WTC11 (cell line): Measurements from ENCODE around the gene DCUN1D2. TPM values are rescaled to one million over a fixed set of nuclear protein-coding genes. Genes with fewer than 3 reads are reported as not detected.

Experiments used
- ATAC-seq: fragments of 200-7000 bp; cut with Tn5 transposase; 2 replicates; pipeline ENCODE4 v1.10.0; 2021; ENCODE audit warnings: mild to moderate bottlenecking, moderate library complexity
- CTCF ChIA-PET: fragments of 300-600 bp; sonication (Branson Sonifier 250); formaldehyde crosslinking; loops from one replicate; lab custom pipeline; 2021; ENCODE audit warnings: antibody characterized with exemption; lab: Charles Lee
- POLR2A ChIA-PET: fragments of 350-600 bp; sonication (Branson Sonifier 250); formaldehyde crosslinking; loops from one replicate; lab custom pipeline; 2021; ENCODE audit warnings: antibody characterized with exemption; lab: Charles Lee
- DNase-seq: peaks from one replicate; pipeline ENCODE4 v3.0.0; 2021; ENCODE audit warnings: low spot score
- H3K27ac Mint-ChIP-seq: 2 replicates; pipeline ENCODE4 v1.8.0; 2021; ENCODE audit warnings: mixed read lengths
- H3K27me3 Mint-ChIP-seq: 2 replicates; pipeline ENCODE4 v1.8.0; 2021; ENCODE audit warnings: low read depth, mild to moderate bottlenecking, moderate library complexity, mixed read lengths
- H3K36me3 Mint-ChIP-seq: 2 replicates; pipeline ENCODE4 v1.8.0; 2021; ENCODE audit warnings: mixed read lengths
- H3K4me1 Mint-ChIP-seq: 2 replicates; pipeline ENCODE4 v1.8.0; 2022; ENCODE audit warnings: mixed read lengths
- H3K4me3 Mint-ChIP-seq: 2 replicates; pipeline ENCODE4 v1.8.0; 2021; ENCODE audit warnings: mild to moderate bottlenecking, moderate library complexity, mixed read lengths
- H3K9me3 Mint-ChIP-seq: 2 replicates; pipeline ENCODE4 v1.8.0; 2021; ENCODE audit warnings: mixed read lengths
- AFF4 ChIP-seq: sonication (generic); formaldehyde crosslinking; IDR thresholded peaks from 2 replicates; pipeline ENCODE4 v1.8.1; 2023; ENCODE audit warnings: mild to moderate bottlenecking, missing genetic modification reagents, borderline replicate concordance
- AR ChIP-seq: fragments of 250-450 bp; sonication (Bioruptor Pico); IDR thresholded peaks from 2 replicates; pipeline ENCODE4 v1.9.0; 2021; ENCODE audit warnings: mild to moderate bottlenecking
- ARID4B ChIP-seq: sonication (generic); formaldehyde crosslinking; IDR thresholded peaks from 2 replicates; pipeline ENCODE4 v1.8.0; 2023; ENCODE audit warnings: missing genetic modification reagents, mild to moderate bottlenecking, borderline replicate concordance
- E2F1 ChIP-seq: sonication (generic); formaldehyde crosslinking; IDR thresholded peaks from 2 replicates; pipeline ENCODE4 v1.8.0; 2022; ENCODE audit warnings: mild to moderate bottlenecking, missing genetic modification reagents
- ELF4 ChIP-seq: sonication (generic); formaldehyde crosslinking; IDR thresholded peaks from 2 replicates; pipeline ENCODE4 v1.8.1; 2022; ENCODE audit warnings: low read depth, mild to moderate bottlenecking, moderate library complexity, missing genetic modification reagents
- ETV6 ChIP-seq: sonication (generic); formaldehyde crosslinking; IDR thresholded peaks from 2 replicates; pipeline ENCODE4 v1.8.1; 2022; ENCODE audit warnings: mild to moderate bottlenecking, missing genetic modification reagents
- FOXJ3 ChIP-seq: sonication (generic); formaldehyde crosslinking; IDR thresholded peaks from 2 replicates; pipeline ENCODE4 v1.9.0; 2021; ENCODE audit warnings: missing genetic modification reagents, mild to moderate bottlenecking, borderline replicate concordance
- FOXK1 ChIP-seq: sonication (generic); formaldehyde crosslinking; IDR thresholded peaks from 2 replicates; pipeline ENCODE4 v1.8.0; 2022; ENCODE audit warnings: mild to moderate bottlenecking, moderate library complexity, missing genetic modification reagents
- FOXP4 ChIP-seq: sonication (generic); formaldehyde crosslinking; IDR thresholded peaks from 2 replicates; pipeline ENCODE4 v1.8.0; 2022; ENCODE audit warnings: mild to moderate bottlenecking, missing genetic modification reagents
- MYBL2 ChIP-seq: sonication (generic); formaldehyde crosslinking; IDR thresholded peaks from 2 replicates; pipeline ENCODE4 v1.8.1; 2023; ENCODE audit warnings: mild to moderate bottlenecking, moderate library complexity, missing genetic modification reagents
- SMAD4 ChIP-seq: sonication (generic); formaldehyde crosslinking; IDR thresholded peaks from 2 replicates; pipeline ENCODE4 v1.8.0; 2022; ENCODE audit warnings: mild to moderate bottlenecking, missing genetic modification reagents
- SOX15 ChIP-seq: fragments of 250-450 bp; sonication (Bioruptor Pico); IDR thresholded peaks from 2 replicates; pipeline ENCODE4 v1.9.0; 2021; ENCODE audit warnings: mild to moderate bottlenecking
- SP1 ChIP-seq: sonication (generic); formaldehyde crosslinking; conservative IDR thresholded peaks from 2 replicates; pipeline ENCODE4 v1.8.1; 2022; ENCODE audit warnings: missing genetic modification reagents
- TEAD1 ChIP-seq: sonication (generic); formaldehyde crosslinking; IDR thresholded peaks from 2 replicates; pipeline ENCODE4 v1.8.0; 2022; ENCODE audit warnings: mild to moderate bottlenecking, missing genetic modification reagents
- USF1 ChIP-seq: sonication (generic); formaldehyde crosslinking; IDR thresholded peaks from 2 replicates; pipeline ENCODE4 v1.8.0; 2022; ENCODE audit warnings: mild to moderate bottlenecking, missing genetic modification reagents
- USF2 ChIP-seq: sonication (generic); formaldehyde crosslinking; IDR thresholded peaks from 2 replicates; pipeline ENCODE4 v1.8.1; 2023; ENCODE audit warnings: mild to moderate bottlenecking, missing genetic modification reagents, moderate library complexity
- ZNF138 ChIP-seq: sonication (generic); formaldehyde crosslinking; conservative IDR thresholded peaks from 2 replicates; pipeline ENCODE4 v1.8.1; 2022; ENCODE audit warnings: mild to moderate bottlenecking, moderate library complexity, missing genetic modification reagents
- ZNF219 ChIP-seq: sonication (generic); formaldehyde crosslinking; IDR thresholded peaks from 2 replicates; pipeline ENCODE4 v1.8.0; 2023; ENCODE audit warnings: missing genetic modification reagents, mild to moderate bottlenecking, borderline replicate concordance
- ZNF281 ChIP-seq: sonication (generic); formaldehyde crosslinking; IDR thresholded peaks from 2 replicates; pipeline ENCODE4 v1.8.0; 2023; ENCODE audit warnings: mild to moderate bottlenecking, missing genetic modification reagents
- total RNA-seq: library from RNA; stranded (reverse); gene quantifications from 3 replicates; pipeline ENCODE4 v1.2.3, GENCODE V29; 2021

The DCUN1D2 gene
- total RNA-seq, 1 experiment from 2014 or later, result 42.5 TPM

GRCh38 chr13:113485545-113485944 lies 5.0 kb downstream of the DCUN1D2 start:
- H3K9me3 Mint-ChIP-seq, result no peaks in the 10 kb centered on the region
- DNase-seq (no peak), ATAC-seq (no peak)
- H3K36me3 Mint-ChIP-seq, result peaks cover 6% of the 10 kb centered on the region
- ChIA-PET POLR2A (interaction anchor here (0.6 kb wide), 1 partner anchor 89 kb away, joined by 3 read pairs; no protein-coding TSS in a partner anchor), CTCF (interaction anchor here (1.6 kb wide), 1 partner anchor 82 kb away, joined by 3 read pairs; no protein-coding TSS in a partner anchor)
- peak overlapping the region; percentile 87 for H3K27ac Mint-ChIP-seq
- H3K4me1 Mint-ChIP-seq, result peaks cover 52% of the 10 kb centered on the region
- TF ChIP-seq ETV6 (CRISPR knock-in tag), result no peak
- no peak for TF ChIP-seq FOXJ3 (CRISPR knock-in tag)
- no peak for TF ChIP-seq AFF4 (CRISPR knock-in tag)
- TF ChIP-seq ELF4, result no peak
- no peak for TF ChIP-seq SP1 (CRISPR knock-in tag)
- TF ChIP-seq USF2 (CRISPR knock-in tag), result no peak
- no peak for TF ChIP-seq FOXK1 (CRISPR knock-in tag)
- no peak for TF ChIP-seq SOX15
- TF ChIP-seq SMAD4, result no peak
- TF ChIP-seq ZNF219 (CRISPR knock-in tag), result no peak
- TF ChIP-seq ARID4B (CRISPR knock-in tag), result no peak
- TF ChIP-seq ZNF138 (CRISPR knock-in tag), result no peak
- no peak for TF ChIP-seq USF1 (CRISPR knock-in tag)
- no peak for TF ChIP-seq E2F1 (CRISPR knock-in tag)
- no peak for TF ChIP-seq TEAD1 (CRISPR knock-in tag)
- no peak for TF ChIP-seq ZNF281 (CRISPR knock-in tag)
- TF ChIP-seq AR (CRISPR knock-in tag), result no peak
- TF ChIP-seq FOXP4, result no peak
- no peak for TF ChIP-seq MYBL2
- H3K4me3 Mint-ChIP-seq, result no peak overlapping the region
- no peaks in the 10 kb centered on the region for H3K27me3 Mint-ChIP-seq
